ENCODE measurements around the gene KL.

Gene KL

DNA sequence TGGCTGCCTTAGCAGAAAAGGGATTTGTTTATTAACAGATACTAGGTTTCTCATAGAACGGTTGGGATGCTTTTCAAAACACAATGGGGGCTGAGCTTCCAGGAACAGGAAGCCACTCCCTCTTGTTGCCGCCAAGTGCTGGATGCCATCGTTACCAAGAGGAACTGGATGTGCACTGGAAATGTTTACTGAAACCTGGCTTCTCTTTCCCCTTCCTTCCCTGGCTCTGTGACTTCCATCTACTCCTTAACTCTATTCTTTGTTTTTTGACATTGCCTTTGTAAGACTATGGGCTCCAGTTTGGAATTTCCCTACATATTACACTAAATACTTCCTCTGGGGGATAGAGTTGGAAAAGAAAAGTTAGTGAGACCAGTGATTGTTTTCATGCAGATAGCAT lies 11.7 kb upstream of the KL start:
- DNase-seq (ENCODE audit: low read depth in 2 of 2) = no peak

DNA sequence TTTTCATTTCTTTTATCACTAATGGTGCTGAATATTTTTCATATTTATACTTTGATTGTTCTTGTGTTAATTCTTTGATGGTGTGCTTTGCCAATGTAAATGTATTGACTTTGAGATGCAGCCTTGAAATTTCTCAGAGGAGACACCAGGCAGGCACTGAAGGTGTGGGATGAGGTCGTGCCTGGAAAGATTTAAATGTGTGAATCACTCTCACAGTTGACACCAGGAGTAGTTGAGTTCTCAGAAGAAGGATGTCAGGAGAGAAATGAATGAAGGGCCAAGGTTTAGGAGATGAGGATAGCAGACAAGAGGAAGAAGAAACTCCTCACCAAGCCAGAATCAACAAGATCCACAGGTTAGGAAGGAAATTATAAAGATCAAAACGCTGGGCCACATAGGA lies 10.1 kb upstream of the KL start:
- no peak for DNase-seq (ENCODE audit: low read depth in 2 of 2)

GRCh38 chr13:33006638-33007037 lies 9.6 kb upstream of the KL start:
- no peak for DNase-seq (ENCODE audit: low read depth in 2 of 2)

DNA sequence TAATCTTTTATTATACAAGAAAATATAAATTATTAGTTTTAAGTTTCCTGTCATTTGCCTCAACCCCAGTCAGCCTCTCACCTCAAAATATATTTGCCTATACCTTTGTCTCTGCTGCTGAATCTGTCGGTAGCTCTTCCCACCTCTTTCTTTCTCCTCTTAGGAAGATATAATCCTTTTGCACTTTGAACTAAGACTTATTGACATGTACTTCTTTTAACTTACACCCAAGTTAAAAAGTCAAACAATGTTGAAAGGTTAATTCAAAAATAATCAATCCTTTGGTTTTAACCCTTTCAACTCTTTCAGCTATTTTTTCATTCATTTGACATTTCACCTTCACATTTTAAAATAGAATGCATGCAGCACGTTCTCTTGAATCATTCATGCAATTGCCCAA lies 9.0 kb upstream of the KL start:
- DNase-seq (ENCODE audit: low read depth in 2 of 2) = no peak

- no peak for DNase-seq (ENCODE audit: low read depth in 2 of 2)
Observed at GRCh38 chr13:33007950-33008349, 8.3 kb upstream of the KL start.

DNA sequence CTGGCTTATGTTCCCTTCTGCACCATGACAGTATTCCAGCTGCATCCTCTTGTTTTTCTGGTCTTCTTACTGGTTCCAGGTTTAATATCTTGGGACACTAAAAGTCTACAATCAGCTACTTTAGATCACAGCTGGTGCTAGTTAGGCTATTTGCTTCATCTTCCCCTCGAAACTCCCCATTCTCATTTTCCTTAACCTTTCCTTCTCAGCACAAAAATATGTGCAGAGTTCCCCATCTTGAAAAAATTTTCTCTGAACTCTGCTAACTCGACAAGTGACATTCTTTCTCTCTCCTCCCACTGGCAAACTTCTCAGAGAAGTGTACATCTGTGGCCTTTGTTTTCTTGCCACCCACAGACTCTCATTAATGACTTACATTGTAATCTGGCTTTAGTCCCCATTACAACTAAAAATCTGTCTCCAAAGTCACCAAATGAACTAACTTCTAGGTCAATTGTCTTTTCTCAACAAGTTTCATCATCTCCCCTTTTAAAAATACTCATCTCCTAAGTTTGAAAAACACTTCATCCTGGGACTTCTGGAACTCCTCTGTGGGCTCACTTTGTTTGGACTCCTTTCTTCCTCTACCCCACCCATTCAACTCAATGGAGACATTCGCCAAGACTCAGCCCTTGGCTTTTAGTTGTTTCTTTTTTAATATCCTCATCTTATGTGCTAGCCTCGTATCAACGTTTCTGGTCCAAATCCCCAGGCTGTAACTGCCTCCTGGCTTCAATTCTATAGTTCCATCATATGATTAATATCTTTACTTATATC lies 7.1 kb upstream of the KL start:
- DNase-seq (ENCODE audit: low read depth in 2 of 2) = no peak

- DNase-seq (ENCODE audit: low read depth in 2 of 2) = no peak
Observed at GRCh38 chr13:33011828-33012470, 4.3 kb upstream of the KL start.

GRCh38 chr13:33014291-33014690 lies 1.9 kb upstream of the KL start:
- no peak for DNase-seq (ENCODE audit: low read depth in 2 of 2)

GRCh38 chr13:33015241-33015668 lies 968 bp upstream of the KL start:
- no peak for DNase-seq (ENCODE audit: low read depth in 2 of 2)

GRCh38 chr13:33015791-33016323 lies 366 bp upstream of the KL start:
- DNase-seq (ENCODE audit: low read depth in 2 of 2) = no peak

- DNase-seq (ENCODE audit: low read depth in 2 of 2) = peak in 1 of 2 donors; percentile 5
Observed at GRCh38 chr13:33017323-33017929, 1.2 kb downstream of the KL start.

DNA sequence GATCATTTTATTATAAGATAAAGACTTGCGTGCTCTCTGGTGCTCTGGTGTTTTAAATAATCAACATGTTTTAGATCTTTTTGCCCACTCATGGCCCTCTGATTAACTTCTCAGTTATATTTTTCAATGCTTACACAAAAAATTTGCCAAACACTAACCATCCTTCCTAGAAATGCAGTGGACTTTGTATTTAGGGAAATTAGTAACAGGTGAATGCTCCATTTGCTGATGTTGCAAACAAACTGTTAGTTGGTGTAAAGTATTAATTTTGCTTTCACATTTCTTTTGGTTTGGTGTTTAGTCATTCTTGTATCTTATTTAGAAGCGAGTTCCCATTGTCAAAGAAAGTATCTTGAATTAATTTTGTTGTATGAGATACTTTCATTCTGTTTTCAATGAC lies 2.7 kb downstream of the KL start:
- DNase-seq (ENCODE audit: low read depth in 2 of 2) = no peak

- DNase-seq (ENCODE audit: low read depth in 2 of 2) = no peak
Observed at GRCh38 chr13:33022986-33023385, 6.8 kb downstream of the KL start.

DNA sequence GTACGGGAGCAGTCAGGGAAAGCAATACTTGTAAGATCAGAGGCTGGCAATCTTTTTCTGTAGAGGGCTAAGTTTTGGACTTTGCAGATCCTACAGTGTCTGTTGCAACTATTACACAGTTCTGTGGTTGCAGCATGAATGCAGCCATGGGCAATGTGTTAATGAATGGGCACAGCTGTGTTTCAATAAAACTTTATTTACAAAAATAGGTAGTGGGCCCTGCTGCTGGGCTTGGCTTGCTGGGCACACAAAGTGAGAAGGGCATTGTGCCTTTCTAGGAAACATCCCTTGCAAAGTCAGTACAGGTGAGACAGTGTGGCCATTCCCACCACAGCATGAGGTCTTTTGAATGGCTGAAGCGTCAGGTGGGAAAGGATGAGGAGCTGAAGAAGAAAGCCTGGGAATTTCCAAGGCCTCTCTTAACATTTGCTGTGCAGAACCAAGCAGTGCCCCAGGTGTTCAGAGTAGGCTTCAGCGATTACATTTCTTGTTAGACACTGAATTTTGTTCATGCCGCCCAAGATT lies 9.1 kb downstream of the KL start:
- no peak for DNase-seq (ENCODE audit: low read depth in 2 of 2)

DNA sequence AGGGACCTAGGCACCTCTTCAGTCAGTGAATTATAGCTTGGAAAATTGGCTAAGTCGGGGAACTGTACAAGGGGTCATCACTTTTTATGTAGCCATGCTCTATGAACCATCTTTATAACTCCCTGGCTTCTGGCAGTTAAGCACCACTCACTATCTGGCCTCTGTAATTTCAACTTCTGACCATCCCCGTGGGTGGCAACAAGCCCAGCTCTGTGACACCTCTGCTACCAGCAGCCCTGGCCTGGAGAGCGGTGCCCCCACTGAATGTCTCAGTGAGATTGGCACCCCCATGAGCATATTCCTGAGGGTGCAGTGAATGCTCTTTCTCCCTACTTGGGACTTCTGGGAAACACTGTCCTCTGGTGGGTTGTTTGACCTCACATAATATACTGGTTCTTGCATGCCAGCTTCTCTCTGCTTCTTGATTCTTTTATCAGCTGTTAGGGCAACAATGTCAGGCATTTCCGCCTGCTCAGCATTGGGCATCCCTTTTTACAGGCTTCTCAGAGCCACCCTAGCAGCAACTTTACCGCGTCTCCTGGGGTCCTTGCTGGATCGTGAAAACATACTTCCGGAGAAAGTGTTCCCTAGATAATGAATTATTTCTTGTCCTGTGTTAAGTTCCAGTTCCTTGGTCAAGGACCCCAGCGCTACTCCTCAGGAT lies 10.4 kb downstream of the KL start:
- DNase-seq (ENCODE audit: low read depth in 2 of 2) = no peak

GRCh38 chr13:33028620-33029019 lies 12.4 kb downstream of the KL start:
- no peak for DNase-seq (ENCODE audit: low read depth in 2 of 2)

DNA sequence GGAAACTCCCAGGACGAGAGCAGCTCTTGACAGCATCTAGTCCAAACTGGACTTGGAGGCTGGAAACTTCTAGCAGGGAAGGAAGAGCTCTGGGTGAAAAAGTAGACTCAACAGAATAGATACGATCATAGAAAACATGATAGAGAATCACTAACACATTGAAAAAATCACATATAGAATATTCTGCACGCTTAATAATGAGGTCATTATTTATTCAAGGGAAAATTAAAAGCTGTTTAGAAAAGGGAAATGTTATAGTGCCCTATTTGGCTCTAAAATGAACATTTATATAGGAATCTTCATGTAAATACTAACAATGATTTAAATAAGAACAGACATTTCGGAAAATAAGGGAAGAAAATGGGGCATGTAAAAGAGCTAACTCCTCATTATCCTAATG lies 15.1 kb downstream of the KL start:
- DNase-seq (ENCODE audit: low read depth in 2 of 2) = no peak

GRCh38 chr13:33032037-33032625 lies 15.9 kb downstream of the KL start:
- no peak for DNase-seq (ENCODE audit: low read depth in 2 of 2)

DNA sequence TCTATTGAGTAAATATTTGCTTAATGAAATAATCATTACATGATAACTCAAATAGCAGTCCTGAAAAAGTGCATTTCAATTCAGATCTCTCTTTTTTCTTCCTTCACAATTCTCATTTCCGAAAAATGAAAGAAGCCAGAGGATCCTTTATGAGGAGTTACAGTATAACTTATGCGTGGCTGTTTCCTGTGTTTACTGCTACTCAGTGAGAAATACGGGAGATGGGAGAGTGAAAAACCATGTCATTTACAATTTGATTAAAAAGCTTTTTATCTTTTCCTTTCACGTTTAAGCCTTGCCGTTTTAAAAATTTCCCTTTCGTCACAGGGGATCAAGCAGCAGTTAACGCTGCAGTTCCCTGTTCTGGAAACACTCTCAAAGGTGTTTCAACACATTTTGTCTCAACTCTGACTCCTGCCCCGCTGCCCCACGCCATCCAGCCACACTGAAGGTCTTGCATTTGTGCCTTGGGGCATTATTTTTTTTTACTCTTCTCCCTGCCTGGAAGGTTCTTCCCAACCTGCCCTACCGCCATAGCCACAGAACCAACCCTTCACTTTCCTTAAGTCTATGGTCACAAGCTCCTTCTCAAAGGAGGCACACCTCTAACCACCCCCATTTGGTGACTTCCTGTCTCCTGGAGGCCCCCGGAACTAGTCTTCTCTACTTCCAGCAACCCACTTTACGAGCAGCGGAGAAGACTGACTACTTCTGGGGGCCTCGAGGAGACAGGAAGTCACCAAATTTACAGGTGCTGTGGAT lies 17.0 kb downstream of the KL start:
- peak in 1 of 2 donors; percentile 11 for DNase-seq (ENCODE audit: low read depth in 2 of 2)

DNA sequence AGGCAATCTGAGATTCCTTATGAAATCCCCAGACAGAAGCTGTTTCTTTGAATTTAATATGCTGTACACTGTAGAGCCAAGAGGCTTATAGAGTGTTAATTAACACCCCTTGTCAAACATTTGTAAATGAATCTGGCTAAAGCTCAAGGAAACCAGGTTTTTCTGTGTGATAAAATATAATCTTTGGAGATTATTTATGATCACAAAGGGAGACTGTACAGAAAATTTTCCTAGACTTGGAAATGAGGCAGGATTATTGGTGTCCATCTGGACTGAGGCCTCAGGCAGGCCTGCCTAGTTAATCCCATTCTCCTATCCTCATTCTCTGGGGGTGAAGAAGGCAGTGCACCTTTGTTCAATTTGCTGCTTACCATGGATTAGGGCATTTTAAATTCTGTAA lies 17.8 kb downstream of the KL start:
- no peak for DNase-seq (ENCODE audit: low read depth in 2 of 2)
